SK-N-SH (cell line): ENCODE data around the gene TREM1. TPM values are rescaled to one million over a fixed set of nuclear protein-coding genes. Genes with fewer than 3 reads are reported as not detected.

Experiments
- CTCF ChIA-PET: fragments of 300-600, 350-600 bp; formaldehyde crosslinking; extraction: SDS; loops from one replicate; lab custom pipeline; 2021; lab: Yijun Ruan, JAX
- POLR2A ChIA-PET: fragments of 350-600 bp; sonication (Branson Sonifier 250); formaldehyde crosslinking; extraction: SDS; loops from one replicate; lab custom pipeline; 2020; ENCODE audit warnings: antibody characterized with exemption, inconsistent platforms; lab: Yijun Ruan, JAX
- DNase-seq: peaks from one replicate; pipeline ENCODE4 v3.0.0; 2012
- H2AFZ ChIP-seq: fragments of 200-600 bp; sonication (generic); 2 replicates; pipeline ENCODE4 v1.8.1; 2016; ENCODE audit warnings: antibody characterized with exemption, mild to moderate bottlenecking, low read depth
- H3F3A ChIP-seq: fragments of 200-600 bp; sonication (generic); replicated peaks from 2 replicates; pipeline ENCODE3; 2016; ENCODE audit warnings: antibody characterized with exemption, mild to moderate bottlenecking; ENCODE audit not compliant: insufficient read depth
- H3K27ac ChIP-seq, 2 experiments: fragments of 200-500 bp in 1 of 2; fragments of 200-600 bp in 1 of 2; sonication (Bioruptor generic) in 1 of 2; sonication (generic), shearing (Covaris generic) in 1 of 2; 2 replicates each; pipeline versions ENCODE4 v1.5.1 to v1.6.1; 2014 to 2016; ENCODE audit warnings: low read depth in 2 of 2, inconsistent platforms in 1 of 2, low read length in 1 of 2, mild to moderate bottlenecking in 1 of 2, mixed read lengths in 1 of 2
- H3K27me3 ChIP-seq: fragments of 200-600 bp; sonication (generic), shearing (Covaris generic); 2 replicates; pipeline ENCODE4 v1.6.1; 2016; ENCODE audit warnings: mixed run types; ENCODE audit not compliant: insufficient read depth
- H3K36me3 ChIP-seq, 2 experiments: fragments of 200-500 bp in 1 of 2; fragments of 200-600 bp in 1 of 2; sonication (Bioruptor generic) in 1 of 2; sonication (generic) in 1 of 2; replicated peaks in 1 of 2; 2 replicates each; pipeline versions ENCODE3 to v1.5.1; 2014 to 2016; ENCODE audit warnings: low read length in 1 of 2, mild to moderate bottlenecking in 1 of 2; ENCODE audit not compliant: insufficient read depth in 2 of 2, control insufficient read depth in 1 of 2
- H3K4me1 ChIP-seq, 2 experiments: fragments of 200-500 bp in 1 of 2; fragments of 200-600 bp in 1 of 2; sonication (Bioruptor generic) in 1 of 2; sonication (generic), shearing (Covaris generic) in 1 of 2; 2 replicates each; pipeline versions ENCODE4 v1.5.1 to v1.6.1; 2014 to 2016; ENCODE audit warnings: low read depth in 1 of 2, low read length in 1 of 2, mixed run types in 1 of 2; ENCODE audit not compliant: insufficient read depth in 2 of 2, control insufficient read depth in 1 of 2
- H3K4me2 ChIP-seq: fragments of 200-600 bp; sonication (generic), shearing (Covaris generic); 2 replicates; pipeline ENCODE4 v1.6.1; 2017; ENCODE audit warnings: mixed run types
- H3K4me3 ChIP-seq, 2 experiments: fragments of 200-500 bp in 1 of 2; fragments of 200-600 bp in 1 of 2; sonication (Bioruptor generic) in 1 of 2; sonication (generic), shearing (Covaris generic) in 1 of 2; 2 replicates each; pipeline versions ENCODE4 v1.5.1 to v1.8.1; 2014 to 2016; ENCODE audit warnings: low read depth in 2 of 2, inconsistent platforms in 1 of 2, low read length in 1 of 2, mild to moderate bottlenecking in 1 of 2, mixed read lengths in 1 of 2, moderate library complexity in 1 of 2
- H3K79me2 ChIP-seq: fragments of 200-600 bp; sonication (generic); 2 replicates; pipeline ENCODE4 v1.8.1; 2017; ENCODE audit warnings: mild to moderate bottlenecking; ENCODE audit not compliant: insufficient read depth
- H3K9ac ChIP-seq: fragments of 200-600 bp; sonication (generic); 2 replicates; pipeline ENCODE4 v1.6.1; 2017; ENCODE audit warnings: mixed run types
- H3K9me2 ChIP-seq: fragments of 200-600 bp; sonication (generic); 2 replicates; pipeline ENCODE4 v1.6.1; 2017; ENCODE audit warnings: mixed run types
- H3K9me3 ChIP-seq: fragments of 200-600 bp; sonication (generic); 2 replicates; pipeline ENCODE4 v1.6.1; 2017; ENCODE audit warnings: mixed run types, mild to moderate bottlenecking, moderate library complexity
- H4K20me1 ChIP-seq: fragments of 200-600 bp; sonication (generic); 2 replicates; pipeline ENCODE4 v1.6.1; 2017; ENCODE audit warnings: mild to moderate bottlenecking, mixed run types; ENCODE audit not compliant: insufficient read depth
- ELF1 ChIP-seq: IDR thresholded peaks from 2 replicates; pipeline ENCODE4 v1.4.0; 2012
- EZH2phosphoT487 ChIP-seq: fragments of 200-600 bp; sonication (generic); IDR thresholded peaks from 2 replicates; pipeline ENCODE4 v1.6.1; 2017; ENCODE audit warnings: low read depth, mixed run types, mild to moderate bottlenecking, antibody characterized with exemption, moderate library complexity, borderline replicate concordance
- FOSL2 ChIP-seq: IDR thresholded peaks from 2 replicates; pipeline ENCODE4 v1.4.0; 2012; ENCODE audit warnings: low read depth, mild to moderate bottlenecking, moderate library complexity, borderline replicate concordance
- FOXJ3 ChIP-seq: sonication (generic); formaldehyde crosslinking; IDR thresholded peaks from 2 replicates; pipeline ENCODE4 v1.5.1; 2020; ENCODE audit warnings: mild to moderate bottlenecking, missing genetic modification reagents
- FOXM1 ChIP-seq: IDR thresholded peaks from 2 replicates; pipeline ENCODE4 v1.4.0; 2012; ENCODE audit warnings: low read depth, mild to moderate bottlenecking
- GATA2 ChIP-seq: sonication (generic); formaldehyde crosslinking; IDR thresholded peaks from 2 replicates; pipeline ENCODE4 v1.5.0; 2020; ENCODE audit warnings: mild to moderate bottlenecking, missing genetic modification reagents
- JUND ChIP-seq: IDR thresholded peaks from 2 replicates; pipeline ENCODE4 v1.4.0; 2012
- MXI1 ChIP-seq: IDR thresholded peaks from 2 replicates; pipeline ENCODE4 v1.6.1; 2012; ENCODE audit warnings: mild to moderate bottlenecking, low read depth, low read length, improper control_type of control experiment
- NFIC ChIP-seq: IDR thresholded peaks from 2 replicates; pipeline ENCODE4 v1.4.0; 2012; ENCODE audit warnings: borderline replicate concordance
- NRF1 ChIP-seq: IDR thresholded peaks from 2 replicates; pipeline ENCODE4 v1.6.1; 2012; ENCODE audit warnings: low read depth, mild to moderate bottlenecking, low read length
- PBX3 ChIP-seq: IDR thresholded peaks from 2 replicates; pipeline ENCODE4; 2012
- REST ChIP-seq: IDR thresholded peaks from 2 replicates; pipeline ENCODE4 v1.6.1; 2012; ENCODE audit warnings: mild to moderate bottlenecking, low read depth, low read length, moderate library complexity
- RFX5 ChIP-seq: IDR thresholded peaks from 2 replicates; pipeline ENCODE4 v1.6.1; 2012; ENCODE audit warnings: mild to moderate bottlenecking, improper control_type of control experiment, low read length
- SMC3 ChIP-seq: IDR thresholded peaks from 2 replicates; pipeline ENCODE4 v1.6.1; 2012; ENCODE audit warnings: low read depth, low read length, improper control_type of control experiment
- TAF1 ChIP-seq: IDR thresholded peaks from 2 replicates; pipeline ENCODE4 v1.6.1; 2012; ENCODE audit warnings: low read depth, mild to moderate bottlenecking, low read length, moderate library complexity, borderline replicate concordance
- TCF12 ChIP-seq: IDR thresholded peaks from 2 replicates; pipeline ENCODE4 v1.4.0; 2012
- TEAD4 ChIP-seq: IDR thresholded peaks from 2 replicates; pipeline ENCODE4 v1.4.0; 2012; ENCODE audit warnings: mild to moderate bottlenecking, borderline replicate concordance; ENCODE audit not compliant: insufficient read depth
- USF1 ChIP-seq: IDR thresholded peaks from 2 replicates; pipeline ENCODE4 v1.4.0; 2012; ENCODE audit warnings: low read depth, borderline replicate concordance
- USF2 ChIP-seq: fragments of 150-350 bp; IDR thresholded peaks from 2 replicates; pipeline ENCODE4 v1.6.1; 2017; ENCODE audit warnings: antibody characterized with exemption, low read length, low read depth, borderline replicate concordance
- YY1 ChIP-seq: IDR thresholded peaks from 2 replicates; pipeline ENCODE4 v1.4.0; 2012; ENCODE audit warnings: low read depth, mild to moderate bottlenecking
- WGBS: methylation state at CpG from one replicate; pipeline ENCODE4 v1.1.6; 2017; ENCODE audit warnings: low lambda C conversion rate; 5-methylcytosine and 5-hydroxymethylcytosine counted together
- polyA plus RNA-seq, 3 experiments: library from polyadenylated mRNA; depleted of rRNA; stranded (reverse); fragments of >200 nt; gene quantifications; 2 replicates each; pipeline ENCODE4 v1.2.3, GENCODE V29; 2012

TREM1 gene
- polyA plus RNA-seq, 1 of the 3 experiments (the other 2 are of a cell fraction): not detected

GRCh38 chr6:41335296-41335695, 48.8 kb upstream of the TREM1 start, which contains the start of gene NCR2:
NCR2 (plus strand) TSS chr6:41335608; CDS start chr6:41335877, 269 bp downstream.
- CTCF ChIA-PET: interaction anchor here (0.7 to 9.7 kb wide), 10 partner anchors 9 to 38 kb away, joined by 3 to 80 read pairs (median 4); no protein-coding TSS in a partner anchor

More at GRCh38 chr6:41335296-41335695, 48.8 kb upstream of the TREM1 start, which contains the start of gene NCR2:
- H3K79me2 ChIP-seq: no peaks in the 10 kb centered on the region
- peaks cover 9% of the 10 kb centered on the region for H3K27me3 ChIP-seq
- no peaks in the 10 kb centered on the region for H3F3A ChIP-seq
- TF ChIP-seq USF2: no peak
- TF ChIP-seq MXI1: no peak
- no peak for TF ChIP-seq YY1
- TF ChIP-seq ELF1: no peak
- no peak for TF ChIP-seq TAF1
- no peak for TF ChIP-seq RFX5
- TF ChIP-seq SMC3: no peak
- TF ChIP-seq TEAD4: no peak
- TF ChIP-seq GATA2 (CRISPR knock-in tag): no peak
- TF ChIP-seq FOSL2: no peak
- TF ChIP-seq NRF1: no peak
- no peak for TF ChIP-seq REST
- TF ChIP-seq FOXJ3: no peak
- no peak for TF ChIP-seq EZH2phosphoT487
- no peak for TF ChIP-seq FOXM1
- TF ChIP-seq USF1: no peak
- no peak for TF ChIP-seq TCF12
- no peak for TF ChIP-seq PBX3
- no peak for TF ChIP-seq NFIC
- TF ChIP-seq JUND: no peak
- H2AFZ ChIP-seq: no peak within 1 kb of the TSS
- 27% methylated on average over 3 of the region's 5 CpGs for WGBS
- H3K4me3 ChIP-seq: no peak within 1 kb of the TSS
- no peak within 1 kb of the TSS for H3K27ac ChIP-seq
- H3K4me1 ChIP-seq: peaks cover 0 to 7% of the 10 kb centered on the region in 2 experiments; a peak in 2 of 4 replicates
- no peak for DNase-seq
- H4K20me1 ChIP-seq: no peaks in the 10 kb centered on the region
- no peak within 1 kb of the TSS for H3K9ac ChIP-seq
- no peaks in the 10 kb centered on the region for H3K9me2 ChIP-seq
- no peak within 1 kb of the TSS for H3K4me2 ChIP-seq
- H3K9me3 ChIP-seq: no peaks in the 10 kb centered on the region
- no peaks in the 10 kb centered on the region for H3K36me3 ChIP-seq
- POLR2A ChIA-PET: no interaction called here
